ENCODE results near the gene TNNI2.

DNA sequence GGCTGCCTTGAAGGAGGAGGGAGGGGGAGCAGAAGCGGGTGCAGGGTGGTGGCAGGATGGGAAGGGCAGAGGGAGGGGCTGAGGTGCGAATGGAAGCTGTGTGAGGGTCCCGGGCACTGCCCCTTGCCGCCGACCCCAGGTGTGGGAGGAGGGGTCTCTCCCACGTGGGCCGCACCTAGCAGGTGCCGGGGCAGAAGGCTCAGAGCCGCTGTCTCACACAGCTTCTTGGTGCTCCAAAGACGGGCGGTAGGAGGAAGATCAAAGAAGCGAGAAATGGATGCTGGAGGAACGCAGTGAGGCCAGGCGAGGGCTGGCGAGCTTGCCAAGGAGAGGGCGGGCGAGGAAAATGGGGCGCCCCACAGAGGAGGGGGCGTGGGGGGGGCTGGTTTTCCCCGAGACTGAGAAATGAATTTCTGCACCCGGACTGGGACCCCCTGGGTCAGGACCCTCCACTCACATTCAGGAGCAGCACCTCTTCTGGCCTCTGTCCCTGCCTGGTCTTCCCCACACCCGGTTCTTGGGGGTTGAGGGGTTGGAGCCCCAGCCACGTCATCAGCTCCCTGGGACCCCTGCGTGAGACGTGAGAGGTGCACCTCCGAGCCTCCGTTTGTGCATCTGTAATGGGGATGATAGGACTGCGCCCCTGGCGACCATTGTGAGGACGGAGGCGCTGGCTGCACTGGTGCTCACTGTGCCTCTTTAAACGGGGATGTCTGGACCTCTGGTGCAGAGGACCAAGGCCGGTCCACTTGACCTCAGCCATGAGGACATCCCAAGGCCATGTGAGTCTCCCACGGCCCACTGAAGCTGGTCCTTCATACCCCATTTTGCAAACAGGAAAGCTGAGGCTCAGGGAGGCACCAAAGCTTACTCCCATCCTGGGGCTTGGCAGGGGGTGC, 30.9 kb downstream of the TNNI2 start:
- TF ChIP-seq MYNN (tag by site-specific recombination; IDR thresholded peaks at IDR 0.05; ENCODE audit: borderline replicate concordance): no peak
- TF ChIP-seq ZNF830 (tag by site-specific recombination; IDR thresholded peaks at IDR 0.05; ENCODE audit: low read depth): no peak

Data from HEK293 (cell line).